C4-2B (cell line): ENCODE results near the gene MAP4K1.

Experiments used
- ZFX ChIP-seq: fragments of 450-650 bp; IDR thresholded peaks from 2 replicates; pipeline ENCODE4 v1.6.1; 2017
- TF ChIP-seq, protein P1 (sequence below): fragments of 450-650 bp; conservative IDR thresholded peaks from 2 replicates; pipeline ENCODE4 v1.5.1; 2017; ENCODE audit warnings: mild to moderate bottlenecking

DNA sequence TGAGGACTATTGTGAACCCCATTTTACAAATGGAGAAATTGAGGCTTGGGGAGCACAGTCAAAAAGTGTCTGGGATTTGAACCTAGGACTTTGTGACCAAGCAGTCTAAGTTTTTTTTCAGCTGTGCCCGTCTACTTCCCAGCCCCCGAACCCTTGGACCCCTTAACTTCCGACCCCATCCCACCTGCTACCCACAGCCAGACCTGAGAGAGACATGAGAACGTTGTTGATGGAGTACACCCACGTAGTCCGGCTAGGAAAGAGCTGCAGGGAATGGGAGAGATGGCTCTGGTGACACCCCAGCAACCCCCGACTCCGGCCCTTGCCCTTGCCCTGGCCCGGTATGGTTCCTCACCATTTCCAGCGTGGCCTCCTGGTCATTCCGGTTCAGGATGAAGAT, 18.0 kb downstream of the MAP4K1 start:
- TF ChIP-seq, protein P1, sequence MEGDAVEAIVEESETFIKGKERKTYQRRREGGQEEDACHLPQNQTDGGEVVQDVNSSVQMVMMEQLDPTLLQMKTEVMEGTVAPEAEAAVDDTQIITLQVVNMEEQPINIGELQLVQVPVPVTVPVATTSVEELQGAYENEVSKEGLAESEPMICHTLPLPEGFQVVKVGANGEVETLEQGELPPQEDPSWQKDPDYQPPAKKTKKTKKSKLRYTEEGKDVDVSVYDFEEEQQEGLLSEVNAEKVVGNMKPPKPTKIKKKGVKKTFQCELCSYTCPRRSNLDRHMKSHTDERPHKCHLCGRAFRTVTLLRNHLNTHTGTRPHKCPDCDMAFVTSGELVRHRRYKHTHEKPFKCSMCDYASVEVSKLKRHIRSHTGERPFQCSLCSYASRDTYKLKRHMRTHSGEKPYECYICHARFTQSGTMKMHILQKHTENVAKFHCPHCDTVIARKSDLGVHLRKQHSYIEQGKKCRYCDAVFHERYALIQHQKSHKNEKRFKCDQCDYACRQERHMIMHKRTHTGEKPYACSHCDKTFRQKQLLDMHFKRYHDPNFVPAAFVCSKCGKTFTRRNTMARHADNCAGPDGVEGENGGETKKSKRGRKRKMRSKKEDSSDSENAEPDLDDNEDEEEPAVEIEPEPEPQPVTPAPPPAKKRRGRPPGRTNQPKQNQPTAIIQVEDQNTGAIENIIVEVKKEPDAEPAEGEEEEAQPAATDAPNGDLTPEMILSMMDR = no peak
- TF ChIP-seq ZFX = no peak
